GM19238 (cell line): ENCODE results near the gene UNC13A.

Source experiments
- DNase-seq: peaks from one replicate; pipeline ENCODE4 v3.0.0; 2011; ENCODE audit warnings: low spot score; ENCODE audit not compliant: insufficient read length

Gene UNC13A

GRCh38 chr19:17706750-17707181 is 18.6 kb upstream of the UNC13A start:
- DNase-seq: no peak

- DNase-seq: peak; percentile 64
Observed at GRCh38 chr19:17703824-17704463, 15.8 kb upstream of the UNC13A start.

GRCh38 chr19:17695198-17695597 is 7.0 kb upstream of the UNC13A start:
- no peak for DNase-seq

GRCh38 chr19:17692566-17692965 is 4.4 kb upstream of the UNC13A start:
- DNase-seq: no peak

GRCh38 chr19:17688853-17689595 is 870 bp upstream of the UNC13A start:
- DNase-seq: no peak

GRCh38 chr19:17687141-17687856 is 855 bp downstream of the UNC13A start:
- no peak for DNase-seq

GRCh38 chr19:17686592-17687024 is 1.5 kb downstream of the UNC13A start:
- no peak for DNase-seq

GRCh38 chr19:17686023-17686521 is 2.1 kb downstream of the UNC13A start:
- no peak for DNase-seq

- DNase-seq: no peak
Observed at GRCh38 chr19:17685451-17686022, 2.6 kb downstream of the UNC13A start.

- no peak for DNase-seq
Observed at GRCh38 chr19:17684256-17684655, 3.9 kb downstream of the UNC13A start.

GRCh38 chr19:17683078-17683477 is 5.1 kb downstream of the UNC13A start:
- DNase-seq: no peak

GRCh38 chr19:17682273-17682672 is 5.9 kb downstream of the UNC13A start:
- DNase-seq: no peak

GRCh38 chr19:17681505-17682125 is 6.5 kb downstream of the UNC13A start:
- no peak for DNase-seq

GRCh38 chr19:17680230-17680722 is 7.9 kb downstream of the UNC13A start:
- peak; percentile 57 for DNase-seq

- DNase-seq: no peak
Observed at GRCh38 chr19:17679526-17680229, 8.5 kb downstream of the UNC13A start.

GRCh38 chr19:17678836-17679235 is 9.3 kb downstream of the UNC13A start:
- no peak for DNase-seq

- DNase-seq: no peak
Observed at GRCh38 chr19:17677002-17677401, 11.2 kb downstream of the UNC13A start.

GRCh38 chr19:17676295-17676694 is 11.9 kb downstream of the UNC13A start:
- no peak for DNase-seq

- DNase-seq: no peak
Observed at GRCh38 chr19:17673937-17674799, 14.0 kb downstream of the UNC13A start.

GRCh38 chr19:17671906-17672305 is 16.2 kb downstream of the UNC13A start:
- DNase-seq: no peak
